Measurements from ENCODE around the gene TRABD.

GRCh38 chr22:50148166-50148500, 37.6 kb upstream of the TRABD start:
- TF ChIP-seq CTCF (conservative IDR thresholded peaks at IDR 0.05; ENCODE audit: low read length) (no peak), EZH2phosphoT487 (IDR thresholded peaks at IDR 0.05; ENCODE audit: borderline replicate concordance) (no peak)

Data from Loucy (cell line).